ENCODE results near the gene CFAP46. TPM values are rescaled to one million over a fixed set of nuclear protein-coding genes. Genes with fewer than 3 reads are reported as not detected.

CFAP46 gene
- total and polyA plus RNA-seq, 2 experiments from 2014 or later = 3.1 to 5.4 TPM

- TF ChIP-seq JUNB (IDR thresholded peaks at IDR 0.05; ENCODE audit: unreplicated experiment) (no peak), REST (IDR thresholded peaks at IDR 0.05; ENCODE audit: unreplicated experiment) (no peak), NANOG (IDR thresholded peaks at IDR 0.05; ENCODE audit: borderline replicate concordance) (no peak), ZNF114 (CRISPR knock-in tag; IDR thresholded peaks at IDR 0.05) (no peak), ZNF331 (CRISPR knock-in tag; IDR thresholded peaks at IDR 0.05; ENCODE audit: low read depth) (no peak), STAT1 (IDR thresholded peaks at IDR 0.05; ENCODE audit: unreplicated experiment) (no peak), EZH2phosphoT487 (IDR thresholded peaks at IDR 0.05; ENCODE audit: unreplicated experiment) (no peak), CREB1 (CRISPR knock-in tag; IDR thresholded peaks at IDR 0.05; ENCODE audit: low read depth) (no peak), POLR2AphosphoS5 (IDR thresholded peaks at IDR 0.05; ENCODE audit: low read depth) (no peak), ZNF462 (CRISPR knock-in tag; IDR thresholded peaks at IDR 0.05) (no peak), EZH2 (IDR thresholded peaks at IDR 0.05; ENCODE audit: low read depth, unreplicated experiment) (no peak), CTCF (conservative IDR thresholded peaks at IDR 0.05; ENCODE audit: low read depth in 2 of 2) (no peak), ETS1 (IDR thresholded peaks at IDR 0.05) (no peak)
- ATAC-seq = no peak
- no peak overlapping the region for H3K4me3 ChIP-seq
- no peak overlapping the region for H3K4me2 ChIP-seq
- no peaks in the 10 kb centered on the region for H3K36me3 ChIP-seq (ENCODE audit: insufficient read depth)
- Mint-ChIP-seq H3K27ac (no peak overlapping the region), H3K36me3 (ENCODE audit: low read depth) (no peaks in the 10 kb centered on the region; the same call in 2 of the 3 replicates), H3K4me1 (peaks cover 11% of the 10 kb centered on the region), H3K9me3 (peaks cover 17% of the 10 kb centered on the region), H3K4me3 (no peak overlapping the region), H3K27me3 (ENCODE audit: insufficient read depth, low read depth, poor library complexity) (peaks cover 15% of the 10 kb centered on the region)
- no peaks in the 10 kb centered on the region for H3K27me3 ChIP-seq (ENCODE audit: insufficient read depth)
- DNase-seq (ENCODE audit: low spot score) = no peak
- no peaks in the 10 kb centered on the region for H4K20me1 ChIP-seq (replicated peaks; ENCODE audit: insufficient read depth)
- H3K79me2 ChIP-seq (replicated peaks; ENCODE audit: insufficient read depth) = no peaks in the 10 kb centered on the region
- no peaks in the 10 kb centered on the region for H3K9me2 ChIP-seq (ENCODE audit: insufficient read depth)
- H3F3A ChIP-seq (replicated peaks; ENCODE audit: low read depth) = no peaks in the 10 kb centered on the region
- H3K27ac ChIP-seq (ENCODE audit: low read depth) = no peak overlapping the region
- H3K4me1 ChIP-seq (ENCODE audit: insufficient read depth) = no peaks in the 10 kb centered on the region
- H2AFZ ChIP-seq = no peak overlapping the region
Measured at GRCh38 chr10:132877473-132877872, 64.9 kb downstream of the CFAP46 start.
